GM19238 (cell line): Measurements from ENCODE around the gene ABCC4.
A peak's percentile ranks its signal among the peaks of the same experiment; 100 is the strongest.

Experiments
- DNase-seq: peaks from one replicate; pipeline ENCODE4 v3.0.0; 2011; ENCODE audit warnings: low spot score; ENCODE audit not compliant: insufficient read length

ABCC4 gene

DNA sequence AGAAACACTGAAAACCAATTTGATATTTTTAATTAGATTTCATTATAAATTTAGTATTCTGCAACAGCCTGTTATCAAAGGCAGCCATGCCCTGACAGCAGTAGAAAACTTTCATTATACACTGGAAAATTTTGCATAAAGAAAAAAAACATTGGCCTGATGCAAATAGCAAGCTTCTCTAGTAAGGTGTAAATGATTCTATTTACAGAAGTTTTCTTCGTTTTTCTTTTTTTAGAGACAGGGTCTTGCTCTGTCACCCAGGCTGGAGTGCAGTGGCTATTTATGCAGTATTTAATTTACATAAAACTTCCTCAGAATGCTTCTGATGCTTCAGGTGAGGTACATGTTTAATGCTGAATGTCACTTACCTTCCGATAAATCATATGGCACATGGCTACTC lies 67.0 kb downstream of the ABCC4 start:
- no peak for DNase-seq

DNA sequence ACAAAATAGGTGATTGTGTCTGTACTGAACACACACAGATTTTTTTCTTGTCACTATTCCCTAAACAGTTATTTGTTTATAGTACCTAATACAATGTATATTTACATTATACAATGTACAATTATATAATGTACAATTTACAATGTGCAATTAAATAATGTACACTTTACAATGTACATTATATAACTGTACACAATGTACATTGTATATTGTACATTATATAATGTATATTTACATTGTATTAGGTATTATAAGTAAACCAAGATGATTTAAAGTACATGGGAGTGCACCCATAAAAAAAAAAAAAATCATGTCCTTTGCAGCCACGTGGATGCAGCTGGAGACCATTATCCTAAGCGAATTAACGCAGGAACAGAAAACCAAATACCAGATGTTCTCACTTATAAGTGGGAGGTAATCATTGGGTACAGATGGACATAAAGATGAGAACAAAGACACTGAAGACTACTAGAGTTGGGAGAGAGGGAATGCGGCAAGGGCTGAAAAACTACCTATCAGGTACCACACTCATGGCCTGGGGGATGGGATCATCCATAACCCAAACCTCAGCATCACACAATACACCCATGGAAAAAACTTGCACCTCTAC lies 68.1 kb downstream of the ABCC4 start:
- no peak for DNase-seq

DNA sequence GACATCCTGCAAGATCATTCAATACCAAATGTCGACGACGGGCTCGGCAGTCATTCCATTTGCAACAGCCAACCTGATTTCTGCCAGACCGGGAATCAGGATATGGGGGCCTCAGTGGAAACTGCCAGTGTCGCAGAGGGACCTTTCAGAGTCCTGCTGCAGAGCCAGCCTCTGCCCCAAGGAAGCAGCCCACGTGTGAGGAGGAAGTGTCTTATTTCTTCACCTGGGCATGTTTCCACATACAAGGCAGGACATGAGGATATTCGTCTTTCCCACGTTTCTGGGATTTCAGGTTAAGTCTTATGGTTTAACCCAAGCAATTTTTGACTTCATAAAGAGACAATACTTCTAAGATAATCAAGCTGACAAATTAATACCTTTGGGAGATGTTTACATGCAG lies 69.9 kb downstream of the ABCC4 start:
- no peak for DNase-seq

DNA sequence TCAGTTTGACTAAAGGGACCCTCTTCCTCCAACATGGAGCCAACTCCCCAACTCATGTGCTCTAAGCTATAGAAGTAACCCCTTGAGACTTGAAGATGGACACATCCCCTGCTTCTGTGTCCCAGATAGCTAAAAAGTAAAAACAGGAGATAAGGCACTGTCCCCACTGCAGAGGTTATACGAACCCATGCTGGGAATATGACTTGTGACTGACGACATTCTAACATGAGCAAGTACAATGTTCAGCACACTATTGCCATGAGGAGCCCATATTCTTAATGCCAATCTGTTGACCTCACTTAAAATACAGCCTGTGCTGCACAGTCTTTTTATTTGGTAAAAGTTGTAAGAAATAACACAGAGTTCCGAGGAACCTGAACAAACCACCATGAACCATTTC lies 71.4 kb downstream of the ABCC4 start:
- DNase-seq, result no peak

DNA sequence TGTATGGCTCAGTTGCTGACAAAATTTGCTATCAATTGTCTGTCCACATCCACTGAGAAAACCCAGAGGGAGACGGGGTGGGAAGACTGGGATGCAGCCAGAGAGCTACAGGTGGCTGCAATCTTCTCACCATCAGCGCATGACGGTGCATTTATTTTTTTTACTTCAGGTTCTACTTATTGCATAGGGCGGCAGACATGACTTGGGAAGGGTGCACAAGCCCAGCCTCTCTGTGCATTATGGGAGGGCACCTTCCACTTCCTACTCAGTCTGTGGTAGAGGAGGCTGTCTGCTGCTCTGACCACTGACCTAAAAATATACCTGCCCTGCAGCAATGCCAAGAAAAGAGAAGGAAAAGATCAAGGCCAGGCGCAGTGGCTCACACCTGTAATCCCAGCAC lies 73.1 kb downstream of the ABCC4 start:
- no peak for DNase-seq

DNA sequence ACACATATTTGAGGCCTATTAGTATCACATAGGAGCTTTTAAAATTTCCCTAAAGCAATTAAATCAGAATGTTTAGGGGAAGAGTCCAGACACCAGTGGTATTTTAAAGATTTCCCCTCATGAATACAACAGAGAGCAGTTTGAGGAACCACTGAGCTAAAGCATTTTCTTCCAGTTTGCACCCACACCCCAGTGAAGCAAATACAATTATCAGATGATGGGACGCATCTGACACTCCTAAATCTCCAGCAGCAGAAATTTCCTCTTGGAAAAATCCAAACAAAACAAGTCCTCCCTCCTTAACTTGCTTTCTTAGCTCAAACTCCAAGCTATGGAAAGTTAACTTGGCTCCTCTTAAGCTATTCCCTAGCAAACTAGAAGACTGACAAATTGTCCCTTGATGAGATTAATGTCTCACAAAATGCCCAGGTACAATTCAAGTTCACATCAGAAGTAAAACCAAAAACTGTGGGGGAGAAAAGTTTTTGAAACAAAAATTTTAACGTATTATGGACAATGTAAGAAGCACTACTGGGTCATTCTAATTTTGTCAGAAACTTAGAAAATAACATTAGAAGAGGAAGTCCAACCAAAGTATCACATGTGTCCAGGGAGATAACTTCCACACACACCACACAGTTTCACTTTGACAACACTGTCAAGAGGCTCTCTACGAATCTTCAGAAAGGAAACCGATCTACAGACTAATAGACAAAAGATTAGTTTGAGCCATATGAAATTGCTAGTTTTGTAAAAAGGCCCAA lies 74.1 kb downstream of the ABCC4 start:
- peak; percentile 32 for DNase-seq

DNA sequence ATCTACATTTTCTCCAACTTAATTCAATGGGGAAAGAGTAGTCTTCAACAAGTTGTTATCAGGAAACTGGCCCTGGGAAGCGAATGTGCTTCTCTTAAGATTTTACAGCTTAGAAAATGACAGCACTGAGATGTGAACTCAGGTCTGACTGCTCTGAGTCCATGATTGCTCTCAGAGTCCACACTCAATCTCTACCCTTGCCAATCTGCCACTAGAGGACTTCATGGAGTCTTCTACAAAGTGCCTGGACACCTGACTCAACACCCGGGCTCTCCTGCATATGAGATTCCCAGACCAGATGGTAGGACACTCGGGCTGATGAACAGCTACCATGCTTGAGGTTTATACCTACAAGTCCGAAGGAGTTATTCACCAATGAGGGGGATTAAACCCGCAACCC lies 74.8 kb downstream of the ABCC4 start:
- DNase-seq, result no peak

DNA sequence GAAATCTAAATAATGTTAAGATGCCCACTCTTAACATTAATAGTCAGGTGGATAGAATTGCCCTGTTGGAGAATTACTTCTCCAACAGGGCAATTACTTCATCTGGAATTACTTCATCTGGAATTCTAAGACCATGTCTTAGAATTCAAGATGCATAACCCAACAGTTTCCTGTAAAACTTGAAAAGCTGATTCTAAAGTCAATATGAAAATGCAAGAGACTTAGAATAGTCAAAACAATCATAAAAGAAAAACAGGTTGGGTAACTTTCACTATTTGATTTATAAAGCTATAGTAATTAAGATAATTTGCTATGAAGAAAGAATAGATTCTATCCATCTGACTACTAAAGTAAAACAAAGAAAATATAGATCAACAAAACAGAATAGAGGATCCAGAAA lies 75.2 kb downstream of the ABCC4 start:
- DNase-seq, result no peak

DNA sequence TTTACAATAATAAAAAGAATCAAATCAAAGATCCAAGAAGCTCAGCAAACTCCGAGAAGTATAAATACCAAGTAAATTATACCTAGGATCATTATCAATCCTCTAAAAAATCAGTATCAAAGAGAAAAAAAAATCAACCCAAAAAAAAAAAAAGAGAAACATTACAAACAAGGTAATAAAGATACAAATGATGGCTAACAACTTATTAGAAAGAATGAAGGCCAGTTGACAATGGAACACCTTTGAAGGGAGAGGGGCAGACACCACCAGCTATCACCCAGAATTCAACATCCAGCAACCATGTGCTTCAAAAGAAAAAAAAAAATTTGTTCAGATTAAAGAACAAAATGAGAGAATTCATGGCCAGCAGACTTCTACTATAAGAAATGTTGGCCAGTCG lies 77.2 kb downstream of the ABCC4 start:
- no peak for DNase-seq

DNA sequence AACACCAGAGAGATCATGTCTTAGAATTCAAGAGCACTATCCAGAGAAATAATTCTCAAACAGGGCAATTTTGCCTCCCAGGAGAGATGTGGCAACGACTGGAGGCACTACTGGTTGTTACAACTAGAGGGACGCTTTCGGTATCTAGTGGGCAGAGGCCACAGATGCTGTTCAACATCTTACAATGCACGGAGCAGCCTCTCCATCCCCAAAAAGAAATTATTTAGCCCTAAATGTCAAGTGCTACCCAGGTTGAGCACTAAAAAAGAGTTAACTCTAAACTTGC lies 78.6 kb downstream of the ABCC4 start:
- no peak for DNase-seq

DNA sequence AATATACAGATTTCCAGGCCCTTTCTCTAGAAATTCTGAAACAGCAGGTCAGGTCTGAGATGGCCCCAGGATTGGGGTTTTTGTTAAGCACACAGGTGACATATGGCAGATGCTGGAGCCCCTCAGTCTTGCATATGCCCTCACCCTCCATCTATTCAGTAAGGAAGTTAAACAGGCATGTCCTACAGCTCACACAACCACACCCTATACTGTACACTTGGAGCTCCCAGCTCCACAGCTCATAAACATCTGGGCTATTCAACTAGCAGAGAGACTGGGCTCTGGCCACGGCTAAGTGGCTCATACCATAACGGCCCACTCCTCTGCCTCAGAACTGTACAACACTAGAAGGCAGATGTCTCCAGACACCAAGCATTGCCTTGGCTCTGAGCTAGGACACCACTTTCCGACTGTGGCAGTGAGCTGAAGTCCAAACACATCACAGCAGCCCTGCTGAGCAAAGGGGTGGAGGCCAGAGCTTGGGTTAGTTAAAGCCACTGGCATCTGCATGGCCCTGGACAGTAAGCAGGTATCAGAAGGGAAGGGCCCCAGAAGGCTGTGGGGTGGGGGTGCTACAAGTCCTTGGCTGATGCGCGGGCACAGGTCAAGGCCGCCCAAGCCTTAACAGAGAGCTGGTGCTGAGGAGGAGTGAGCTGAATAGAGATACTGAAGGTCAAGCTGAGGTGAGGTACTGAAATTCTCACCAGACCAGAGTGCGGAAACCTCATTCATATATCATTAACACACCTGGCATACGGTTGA lies 79.1 kb downstream of the ABCC4 start:
- no peak for DNase-seq

DNA sequence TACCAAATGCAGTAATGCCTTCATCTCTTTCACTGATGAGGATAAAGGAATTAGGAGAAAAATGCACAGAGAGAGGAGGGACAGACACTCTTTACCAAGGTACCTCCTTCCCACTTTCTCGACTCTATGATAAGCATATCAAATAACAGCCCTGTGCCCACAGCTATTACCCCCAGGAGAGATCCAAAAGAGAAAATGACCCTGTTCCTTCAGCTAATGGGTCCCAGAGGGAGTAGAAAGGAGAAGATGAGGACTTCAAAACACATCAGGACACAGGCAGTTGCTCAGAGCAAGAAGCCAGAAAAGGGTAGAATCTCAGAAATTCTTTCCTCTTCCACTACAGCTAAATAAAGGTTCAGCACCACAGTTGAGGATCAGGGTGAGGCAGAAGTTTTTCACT lies 80.6 kb downstream of the ABCC4 start:
- no peak for DNase-seq

DNA sequence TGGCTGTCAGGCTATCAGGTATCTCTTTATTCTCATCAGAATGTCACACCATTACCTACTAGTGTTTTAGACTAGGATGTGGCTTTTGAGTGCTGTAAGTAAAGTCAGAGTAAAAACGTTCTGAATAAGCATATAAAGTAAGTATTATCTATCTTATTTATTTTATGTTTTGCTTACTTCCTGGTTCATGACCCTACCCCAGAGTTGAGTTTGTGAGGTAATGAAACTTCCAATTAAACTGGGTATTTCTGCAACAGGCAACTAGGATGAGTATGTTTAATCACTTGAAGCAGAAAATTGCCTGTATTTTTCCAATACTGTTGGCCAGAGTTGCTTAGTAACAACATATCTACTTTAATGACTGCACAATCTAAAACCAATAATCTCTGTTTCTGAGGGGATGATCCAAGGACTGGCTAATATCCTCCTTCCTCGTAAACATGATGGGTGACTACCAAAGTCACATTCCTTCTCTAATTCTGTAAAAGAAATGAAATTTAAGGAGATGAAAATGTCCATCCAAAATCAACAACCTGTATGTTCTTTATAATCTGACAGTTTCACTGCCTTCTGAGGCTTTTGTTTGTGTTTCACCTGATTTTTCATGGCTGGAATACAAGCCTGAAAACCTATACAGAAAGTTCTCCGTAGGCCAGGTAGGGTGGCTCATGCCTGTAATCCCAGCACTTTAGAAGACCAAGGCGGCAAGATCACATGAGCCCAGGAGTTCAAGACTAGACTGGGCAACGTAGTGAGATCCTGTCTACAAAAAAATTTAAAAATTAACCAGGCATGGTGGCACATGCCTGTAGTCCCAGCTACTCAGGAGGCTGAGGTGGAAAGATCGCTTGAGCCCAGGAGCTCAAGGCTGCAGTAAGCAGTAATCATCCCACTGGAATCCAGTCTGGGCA lies 83.1 kb downstream of the ABCC4 start:
- DNase-seq, result no peak

DNA sequence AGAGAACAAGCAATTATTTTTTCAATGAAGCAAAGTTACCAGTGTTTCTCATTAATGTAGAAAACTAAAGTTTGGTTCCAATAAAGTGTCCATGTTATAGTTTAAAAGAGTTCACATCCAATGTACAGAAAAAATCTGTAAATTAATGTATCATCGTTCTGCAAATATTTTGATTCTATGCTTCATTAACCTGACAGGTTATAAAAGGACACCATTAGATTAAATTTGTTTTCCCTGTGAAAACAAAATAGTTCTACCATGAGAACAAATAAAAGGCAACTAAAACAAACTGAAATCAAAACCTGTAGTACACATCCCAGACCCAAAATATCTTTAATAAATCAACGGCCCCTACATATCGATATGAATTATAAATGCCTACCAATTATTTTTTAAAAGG lies 85.1 kb downstream of the ABCC4 start:
- DNase-seq, result no peak

DNA sequence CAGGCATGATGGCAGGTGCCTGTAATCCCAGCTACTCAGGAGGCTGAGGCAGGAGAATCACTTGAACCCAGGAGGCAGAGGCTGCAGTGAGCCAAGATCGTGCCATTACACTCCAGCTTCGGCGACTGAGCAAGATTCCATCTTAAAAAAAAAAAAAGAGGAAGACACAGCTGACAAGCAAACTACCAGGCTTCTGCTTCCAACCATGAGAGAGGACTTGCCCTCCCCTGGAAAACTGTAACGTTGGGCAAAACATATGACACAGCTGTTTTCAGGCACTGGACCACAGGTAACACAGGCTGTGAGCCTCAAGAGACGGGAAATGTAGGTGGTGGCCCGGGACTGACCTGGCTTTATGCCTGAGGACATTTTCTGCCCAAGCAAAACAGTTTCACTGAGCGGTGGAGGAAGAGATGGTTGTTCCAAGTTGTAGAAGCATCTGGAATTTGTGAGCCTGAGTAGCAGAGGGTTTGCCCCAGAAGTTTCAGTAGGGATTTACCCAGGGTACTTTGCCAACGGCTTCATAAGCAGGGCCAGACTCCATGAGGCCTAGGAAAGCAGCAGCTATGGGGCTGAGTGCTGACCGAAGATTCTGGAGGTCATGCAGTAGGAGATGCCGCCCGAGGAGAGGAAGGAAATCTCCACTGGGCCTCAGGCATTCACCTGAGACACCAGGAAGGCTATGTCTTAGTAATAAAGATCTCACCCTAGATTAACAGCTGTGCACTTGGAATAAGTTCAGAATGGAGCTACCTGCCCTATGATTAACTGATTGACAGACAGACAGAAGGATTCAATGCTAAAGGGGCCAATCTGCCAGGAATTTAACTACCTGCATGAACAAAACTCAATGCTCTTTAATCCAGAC lies 88.0 kb downstream of the ABCC4 start:
- DNase-seq, result no peak

DNA sequence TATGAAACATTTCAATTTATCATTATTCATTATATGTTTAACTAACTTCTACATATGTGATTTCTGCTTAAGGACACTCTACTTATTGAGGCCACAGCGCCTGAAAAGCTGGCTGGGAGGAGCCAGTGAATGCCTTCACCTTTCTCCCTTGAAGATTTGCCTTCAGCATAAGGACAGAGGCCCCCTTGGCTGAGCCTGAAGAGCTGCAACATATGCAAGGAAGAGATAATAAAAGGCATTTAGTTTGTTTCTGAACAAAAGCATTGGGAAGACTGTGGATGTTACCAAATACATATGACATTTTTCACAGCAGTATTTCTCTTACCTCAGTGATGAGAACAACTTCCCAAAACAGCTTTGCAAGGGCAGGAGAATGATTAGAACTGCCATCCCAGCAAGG lies 92.1 kb downstream of the ABCC4 start:
- no peak for DNase-seq

DNA sequence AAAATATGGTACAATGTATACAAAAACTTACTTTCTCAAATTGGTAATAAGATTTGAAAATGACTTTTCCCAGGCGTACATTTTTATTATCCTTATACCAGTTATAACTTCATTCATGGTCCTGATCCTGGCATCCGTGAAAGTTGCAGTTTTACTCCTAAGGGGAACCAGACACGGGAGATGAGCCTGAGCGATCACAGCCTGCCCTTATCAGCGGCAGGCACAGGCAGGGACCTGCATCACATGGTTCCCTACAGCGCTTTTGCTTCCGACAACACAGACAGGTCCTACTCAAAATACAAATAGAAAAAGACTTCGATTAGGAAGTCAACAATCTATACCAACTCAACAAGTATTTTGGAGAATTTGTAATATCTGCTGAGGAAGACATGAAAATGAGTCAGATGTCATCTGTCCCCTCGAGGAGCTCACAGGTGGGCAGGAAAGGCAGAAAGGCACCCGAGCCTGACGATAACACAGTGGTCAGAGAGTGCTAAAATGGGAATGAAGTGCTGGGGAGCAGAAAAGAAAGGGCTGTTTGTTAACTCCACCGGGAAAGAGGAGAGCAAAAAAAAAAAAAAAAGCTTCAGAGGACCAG lies 93.4 kb downstream of the ABCC4 start:
- no peak for DNase-seq

DNA sequence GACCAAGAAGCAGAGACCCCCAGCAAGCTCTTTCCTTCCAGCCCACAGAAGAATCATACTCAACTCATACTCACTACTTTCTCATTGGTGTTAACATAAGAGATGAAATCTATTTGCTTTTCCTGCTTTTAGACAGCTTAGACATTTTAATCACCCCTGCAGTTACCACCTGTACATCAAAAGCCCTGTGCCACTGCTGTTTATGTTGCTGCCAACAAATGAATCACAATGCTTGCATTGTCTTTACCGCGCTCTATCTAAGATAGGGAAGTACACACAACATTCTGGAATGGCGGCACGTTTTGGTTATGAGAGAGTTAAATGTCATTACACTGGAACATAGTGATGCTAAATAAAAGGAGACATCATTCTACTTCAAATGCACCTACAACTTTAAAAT lies 95.1 kb downstream of the ABCC4 start:
- no peak for DNase-seq

DNA sequence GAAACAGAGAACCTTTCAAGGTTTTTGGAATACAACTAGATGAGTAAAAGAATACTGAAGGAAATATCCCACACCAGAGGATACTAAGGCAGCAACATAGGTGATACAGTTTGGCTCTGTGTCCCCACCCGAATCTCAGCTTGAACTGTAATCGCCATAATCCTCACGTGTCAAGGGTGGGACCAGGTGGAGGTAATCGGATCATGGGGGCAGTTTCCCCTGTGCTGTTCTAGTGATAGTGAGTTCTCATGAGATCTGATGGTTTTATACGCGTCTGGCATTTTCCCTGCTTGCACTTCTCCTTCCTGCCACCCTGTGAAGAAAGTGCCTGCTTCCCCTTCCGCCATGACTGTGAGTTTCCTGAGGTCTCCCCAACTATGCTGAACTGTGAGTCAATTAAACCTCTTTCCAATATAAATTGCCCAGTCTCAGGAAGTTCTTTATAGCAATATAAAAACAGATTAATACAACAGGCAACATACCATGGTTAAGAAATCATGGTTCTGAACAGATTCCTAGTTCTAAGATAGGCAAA lies 97.0 kb downstream of the ABCC4 start:
- no peak for DNase-seq
